ENCODE measurements around the gene KLHL29.

DNA sequence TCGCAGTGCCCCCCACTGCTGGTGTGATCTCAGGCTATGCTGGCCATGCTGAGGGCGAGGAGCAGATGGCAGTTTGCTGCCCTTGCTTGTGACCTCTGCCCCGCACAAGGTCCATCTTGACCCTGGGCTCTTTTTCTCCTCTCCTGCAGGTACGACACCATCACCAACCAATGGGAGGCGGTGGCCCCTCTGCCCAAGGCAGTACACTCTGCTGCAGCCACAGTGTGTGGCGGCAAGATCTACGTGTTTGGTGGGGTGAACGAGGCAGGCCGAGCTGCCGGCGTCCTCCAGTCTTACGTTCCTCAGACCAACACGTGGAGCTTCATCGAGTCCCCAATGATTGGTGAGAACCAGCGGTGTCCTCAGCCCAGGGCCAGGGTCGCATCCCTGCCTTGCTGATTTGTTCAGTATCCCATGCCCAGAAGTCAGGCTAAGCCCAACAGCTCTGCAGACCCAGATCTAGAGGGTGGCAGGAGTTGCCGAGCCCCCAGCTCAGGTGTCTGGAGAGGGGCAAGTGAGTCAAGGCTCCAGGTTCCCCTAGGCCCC, 318.1 kb downstream of the KLHL29 start:
- TF ChIP-seq CTCF (IDR thresholded peaks at IDR 0.05 in 8 of 11, conservative IDR thresholded peaks at IDR 0.05 in 3 of 11) (no peak), POLR2A (IDR thresholded peaks at IDR 0.05) (no peak)
